ENCODE data around the gene TUBB4A. TPM values are rescaled to one million over a fixed set of nuclear protein-coding genes. Genes with fewer than 3 reads are reported as not detected.

The TUBB4A gene
- total and polyA plus RNA-seq, 9 of the 15 experiments (the other 6 are each of a cell fraction or from before 2014, with no cell fraction given) = 0.14 to 7.0 (median 0.75) TPM

GRCh38 chr19:6530386-6531162, 28.5 kb upstream of the TUBB4A start, which contains the start of gene TNFSF9 (continued):
- TF ChIP-seq BRF2 (IDR thresholded peaks at IDR 0.05; ENCODE audit: borderline replicate concordance, insufficient read depth, insufficient read length) (no peak), EWSR1 (IDR thresholded peaks at IDR 0.05; ENCODE audit: borderline replicate concordance, low read depth, partially characterized antibody) (no peak), HOXB6 (CRISPR knock-in tag; IDR thresholded peaks at IDR 0.05; ENCODE audit: borderline replicate concordance) (no peak), HMGXB4 (CRISPR knock-in tag; IDR thresholded peaks at IDR 0.05) (peak; percentile 61; the same call in 1 of the 2 replicates), ELK3 (CRISPR knock-in tag; IDR thresholded peaks at IDR 0.05) (no peak), MNT (conservative IDR thresholded peaks at IDR 0.05) (peak in 1 of 2 experiments; percentile 51; a peak in 2 of 4 replicates), NFATC3 (IDR thresholded peaks at IDR 0.05) (peak; percentile 82), KLF6 (CRISPR knock-in tag; IDR thresholded peaks at IDR 0.05; ENCODE audit: borderline replicate concordance) (no peak), ATF4 (CRISPR knock-in tag; IDR thresholded peaks at IDR 0.05) (peak; percentile 28; the same call in 1 of the 2 replicates), IRF9 (tag; IDR thresholded peaks at IDR 0.05) (0 out of 2 replicates have a peak, but pooled peaks have one; percentile 13), CHCHD3 (CRISPR knock-in tag; IDR thresholded peaks at IDR 0.05) (0 out of 2 replicates have a peak, but pooled peaks have one; percentile 39), COPS2 (conservative IDR thresholded peaks at IDR 0.05) (no peak), CC2D1A (IDR thresholded peaks at IDR 0.05) (peak; percentile 89), HES1 (IDR thresholded peaks at IDR 0.05; ENCODE audit: low read depth) (no peak; the same call in 1 of the 2 replicates)
